Memory B cell (primary cell): ENCODE results near the gene ATG14.

ENCODE experiments used
- ATAC-seq: fragments of 150-1000 bp; cut with Tn5 transposase; 2 replicates; pipeline ENCODE4 v1.10.0; 2021; ENCODE audit warnings: low read depth, mild to moderate bottlenecking, moderate library complexity
- DNase-seq, 2 donors: peaks; one replicate each; pipeline ENCODE4 v3.0.0; 2022; ENCODE audit warnings: low spot score in 2 of 2
- H3K27ac Mint-ChIP-seq: one replicate; pipeline ENCODE4 v1.8.0; 2022; ENCODE audit warnings: mild to moderate bottlenecking, moderate library complexity, mixed read lengths
- H3K27me3 Mint-ChIP-seq: one replicate; pipeline ENCODE4 v1.8.0; 2022; ENCODE audit warnings: mixed read lengths
- H3K36me3 Mint-ChIP-seq: one replicate; pipeline ENCODE4 v1.8.0; 2022; ENCODE audit warnings: mild to moderate bottlenecking, mixed read lengths
- H3K4me1 Mint-ChIP-seq: one replicate; pipeline ENCODE4 v1.8.0; 2022; ENCODE audit warnings: mixed read lengths
- H3K4me3 Mint-ChIP-seq: one replicate; pipeline ENCODE4 v1.8.0; 2022; ENCODE audit warnings: mild to moderate bottlenecking, moderate library complexity, mixed read lengths
- H3K9me3 Mint-ChIP-seq: one replicate; pipeline ENCODE4 v1.8.0; 2022; ENCODE audit warnings: mixed read lengths

Gene ATG14

DNA sequence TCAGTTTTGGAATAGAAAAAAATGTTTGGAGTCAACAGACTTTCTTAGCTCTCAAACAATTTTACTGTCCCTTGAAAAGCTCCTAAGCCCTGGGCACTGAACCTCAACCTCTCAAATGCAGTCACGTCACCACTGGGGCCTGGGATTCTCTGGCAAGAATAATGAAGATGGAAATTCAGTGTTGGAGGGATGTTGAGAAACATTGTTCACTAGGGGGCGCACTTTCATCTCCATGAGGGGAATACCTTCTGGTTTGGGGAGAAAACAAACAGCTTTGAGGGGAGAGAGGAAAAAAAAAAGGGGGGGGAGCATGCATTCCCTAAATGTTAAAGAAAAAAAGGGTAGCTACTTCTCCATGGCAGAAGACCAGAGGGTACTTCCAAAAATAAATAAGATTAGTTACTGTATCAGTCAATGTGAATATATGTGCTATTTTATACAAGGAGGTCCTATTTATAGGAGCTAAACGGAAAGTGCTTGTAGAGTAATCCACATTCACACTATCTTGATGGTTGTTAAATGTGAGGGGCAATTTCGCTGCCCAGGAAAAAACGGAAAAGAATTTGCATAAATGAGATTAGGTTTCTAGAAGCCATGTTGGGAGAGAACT lies 34.6 kb upstream of the ATG14 start:
- ATAC-seq (peak; percentile 56), DNase-seq (peak; percentile 47 to 54)
- no peak overlapping the region for H3K4me3 Mint-ChIP-seq
- H3K27me3 Mint-ChIP-seq, result no peaks in the 10 kb centered on the region
- no peaks in the 10 kb centered on the region for H3K36me3 Mint-ChIP-seq
- no peak overlapping the region for H3K27ac Mint-ChIP-seq
- peaks cover 3% of the 10 kb centered on the region for H3K4me1 Mint-ChIP-seq
- no peaks in the 10 kb centered on the region for H3K9me3 Mint-ChIP-seq

DNA sequence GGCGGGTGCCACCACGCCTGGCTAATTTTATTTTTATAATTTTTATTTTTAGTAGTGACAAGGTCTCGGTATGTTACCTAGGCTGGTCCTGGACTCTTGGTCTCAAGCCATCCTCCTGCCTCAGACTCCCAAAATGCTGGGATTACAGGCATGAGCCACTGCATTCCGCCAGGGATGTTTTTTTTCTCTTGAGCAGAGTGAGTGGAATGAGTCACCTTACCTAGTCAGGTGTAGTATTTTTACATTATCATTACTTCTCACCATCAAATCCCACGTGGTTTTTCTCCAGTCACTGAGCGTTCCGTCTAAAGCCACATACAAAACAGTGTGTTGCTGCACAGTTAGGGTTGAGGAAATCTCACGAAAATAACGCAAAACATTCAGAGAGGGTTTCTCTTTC lies 29.7 kb upstream of the ATG14 start:
- peaks cover 3% of the 10 kb centered on the region for H3K4me1 Mint-ChIP-seq
- no peaks in the 10 kb centered on the region for H3K9me3 Mint-ChIP-seq
- DNase-seq (no peak), ATAC-seq (no peak)
- H3K27ac Mint-ChIP-seq, result no peak overlapping the region
- peaks cover 5% of the 10 kb centered on the region for H3K27me3 Mint-ChIP-seq
- no peaks in the 10 kb centered on the region for H3K36me3 Mint-ChIP-seq
- no peak overlapping the region for H3K4me3 Mint-ChIP-seq

GRCh38 chr14:55440385-55440784 lies 28.8 kb upstream of the ATG14 start, which contains the start of gene TBPL2:
TSS of gene TBPL2 (minus strand) at chr14:55440616. CDS start at chr14:55440449, 167 bp downstream.
- H3K4me3 Mint-ChIP-seq, result no peak within 1 kb of the TSS

GRCh38 chr14:55438066-55438683 lies 26.5 kb upstream of the ATG14 start:
- Mint-ChIP-seq H3K27ac (no peak overlapping the region), H3K4me1 (peaks cover 5% of the 10 kb centered on the region), H3K9me3 (no peaks in the 10 kb centered on the region), H3K27me3 (peaks cover 7% of the 10 kb centered on the region), H3K4me3 (no peak overlapping the region), H3K36me3 (no peaks in the 10 kb centered on the region)
- DNase-seq, result no peak
- ATAC-seq, result peak; percentile 41

More at GRCh38 chr14:55440385-55440784, 28.8 kb upstream of the ATG14 start, which contains the start of gene TBPL2:
- DNase-seq, result no peak
- Mint-ChIP-seq H3K27me3 (peaks cover 7% of the 10 kb centered on the region), H3K9me3 (no peaks in the 10 kb centered on the region), H3K36me3 (no peaks in the 10 kb centered on the region), H3K4me1 (no peaks in the 10 kb centered on the region), H3K27ac (no peak within 1 kb of the TSS)
- ATAC-seq, result no peak

- peaks cover 7% of the 10 kb centered on the region for H3K27me3 Mint-ChIP-seq
- no peak overlapping the region for H3K27ac Mint-ChIP-seq
- no peaks in the 10 kb centered on the region for H3K9me3 Mint-ChIP-seq
- DNase-seq (no peak), ATAC-seq (no peak)
- H3K36me3 Mint-ChIP-seq, result no peaks in the 10 kb centered on the region
- no peak overlapping the region for H3K4me3 Mint-ChIP-seq
- H3K4me1 Mint-ChIP-seq, result peaks cover 5% of the 10 kb centered on the region
Measured at GRCh38 chr14:55436931-55437330, 25.3 kb upstream of the ATG14 start.

DNA sequence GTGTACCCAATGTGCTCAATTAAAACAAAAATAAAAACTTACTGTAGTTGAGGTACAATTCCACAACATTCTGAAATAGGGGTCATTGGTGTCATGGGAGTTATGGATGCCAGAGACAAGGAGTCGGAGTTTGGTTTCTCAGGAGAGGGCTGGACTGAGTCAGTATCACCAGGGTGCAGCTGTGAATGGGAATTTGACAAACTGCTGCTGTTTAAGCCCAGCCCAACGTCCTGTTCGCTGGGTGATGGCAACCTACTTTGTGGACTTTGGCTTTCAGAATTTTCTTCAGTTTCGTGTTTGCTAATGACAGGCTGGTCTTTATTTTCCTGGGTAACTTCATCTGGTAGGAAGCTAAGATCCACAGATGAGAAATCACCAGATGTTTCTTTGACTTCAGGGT lies 24.9 kb upstream of the ATG14 start:
- Mint-ChIP-seq H3K27ac (no peak overlapping the region), H3K4me3 (no peak overlapping the region), H3K27me3 (peaks cover 7% of the 10 kb centered on the region), H3K36me3 (no peaks in the 10 kb centered on the region), H3K9me3 (no peaks in the 10 kb centered on the region), H3K4me1 (peaks cover 5% of the 10 kb centered on the region)
- no peak for DNase-seq
- no peak for ATAC-seq

DNA sequence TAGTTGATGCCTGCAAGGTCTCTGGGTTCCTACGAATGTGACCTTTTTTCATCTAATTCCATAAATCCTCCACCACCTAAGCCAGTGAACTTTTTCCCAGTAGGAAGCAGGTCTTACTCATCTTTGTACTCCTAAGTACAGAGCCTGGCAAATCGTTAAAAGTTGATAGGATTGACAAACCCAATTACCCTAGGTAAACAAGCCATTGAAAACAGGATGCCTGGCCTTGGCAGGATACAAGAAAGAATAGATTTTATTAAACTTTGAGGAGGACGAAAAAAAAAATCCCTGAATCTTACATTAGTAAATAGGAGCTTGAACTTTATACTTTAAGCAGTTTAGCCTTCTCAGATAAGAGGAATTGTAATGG lies 23.2 kb upstream of the ATG14 start:
- H3K9me3 Mint-ChIP-seq, result no peaks in the 10 kb centered on the region
- H3K27ac Mint-ChIP-seq, result no peak overlapping the region
- DNase-seq (no peak), ATAC-seq (no peak)
- peaks cover 7% of the 10 kb centered on the region for H3K27me3 Mint-ChIP-seq
- no peaks in the 10 kb centered on the region for H3K36me3 Mint-ChIP-seq
- H3K4me1 Mint-ChIP-seq, result peaks cover 7% of the 10 kb centered on the region
- no peak overlapping the region for H3K4me3 Mint-ChIP-seq

DNA sequence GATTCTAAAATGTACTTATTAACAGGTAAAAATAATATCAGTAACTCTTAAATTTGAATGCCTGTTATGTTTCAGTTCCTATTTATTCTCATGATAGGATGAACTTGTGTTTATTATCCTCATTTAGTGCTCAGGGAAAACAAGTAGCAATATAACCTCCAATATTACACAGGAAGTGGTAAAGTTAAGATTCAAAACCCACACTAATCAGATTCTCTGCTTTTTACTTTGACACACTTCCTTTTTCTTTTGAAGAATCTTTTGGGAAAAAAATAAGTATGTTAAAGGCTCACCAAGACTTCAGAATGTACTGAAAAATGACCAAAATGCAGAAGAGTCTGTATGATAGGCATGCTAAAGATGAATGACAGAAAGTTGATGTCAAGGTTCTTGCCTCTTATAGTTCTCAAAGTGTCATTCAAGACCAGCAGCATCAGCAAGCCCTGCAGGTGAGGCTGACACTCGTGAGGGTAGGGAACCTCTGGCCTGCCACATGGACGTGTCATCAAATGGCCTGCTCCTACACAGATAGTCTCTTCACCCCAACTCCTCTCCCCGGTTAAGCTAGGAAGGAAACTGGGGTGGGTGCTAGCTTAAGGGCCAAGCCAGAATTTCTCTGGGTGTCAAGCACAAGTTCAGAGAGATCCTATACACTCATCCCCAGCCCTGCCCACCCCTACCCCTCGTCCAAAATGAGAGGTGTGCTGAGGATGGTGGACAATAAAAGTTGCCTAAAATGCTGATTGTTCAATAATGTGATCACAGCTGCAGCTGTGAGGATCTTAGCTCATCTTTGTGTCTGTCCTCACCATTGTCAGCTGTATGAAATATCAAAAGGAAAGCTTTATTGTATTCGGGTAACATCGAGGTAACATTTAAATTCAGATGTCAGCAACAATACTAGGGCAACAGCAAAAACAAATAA lies 22.5 kb upstream of the ATG14 start:
- no peaks in the 10 kb centered on the region for H3K9me3 Mint-ChIP-seq
- no peak for DNase-seq
- no peak for ATAC-seq
- no peak overlapping the region for H3K27ac Mint-ChIP-seq
- H3K36me3 Mint-ChIP-seq, result no peaks in the 10 kb centered on the region
- H3K4me1 Mint-ChIP-seq, result peaks cover 8% of the 10 kb centered on the region
- no peak overlapping the region for H3K4me3 Mint-ChIP-seq
- peaks cover 7% of the 10 kb centered on the region for H3K27me3 Mint-ChIP-seq

GRCh38 chr14:55432628-55433027 lies 21.0 kb upstream of the ATG14 start:
- Mint-ChIP-seq H3K27ac (no peak overlapping the region), H3K36me3 (no peaks in the 10 kb centered on the region), H3K4me3 (no peak overlapping the region), H3K4me1 (peaks cover 8% of the 10 kb centered on the region), H3K27me3 (peaks cover 4% of the 10 kb centered on the region), H3K9me3 (no peaks in the 10 kb centered on the region)
- no peak for DNase-seq
- no peak for ATAC-seq

DNA sequence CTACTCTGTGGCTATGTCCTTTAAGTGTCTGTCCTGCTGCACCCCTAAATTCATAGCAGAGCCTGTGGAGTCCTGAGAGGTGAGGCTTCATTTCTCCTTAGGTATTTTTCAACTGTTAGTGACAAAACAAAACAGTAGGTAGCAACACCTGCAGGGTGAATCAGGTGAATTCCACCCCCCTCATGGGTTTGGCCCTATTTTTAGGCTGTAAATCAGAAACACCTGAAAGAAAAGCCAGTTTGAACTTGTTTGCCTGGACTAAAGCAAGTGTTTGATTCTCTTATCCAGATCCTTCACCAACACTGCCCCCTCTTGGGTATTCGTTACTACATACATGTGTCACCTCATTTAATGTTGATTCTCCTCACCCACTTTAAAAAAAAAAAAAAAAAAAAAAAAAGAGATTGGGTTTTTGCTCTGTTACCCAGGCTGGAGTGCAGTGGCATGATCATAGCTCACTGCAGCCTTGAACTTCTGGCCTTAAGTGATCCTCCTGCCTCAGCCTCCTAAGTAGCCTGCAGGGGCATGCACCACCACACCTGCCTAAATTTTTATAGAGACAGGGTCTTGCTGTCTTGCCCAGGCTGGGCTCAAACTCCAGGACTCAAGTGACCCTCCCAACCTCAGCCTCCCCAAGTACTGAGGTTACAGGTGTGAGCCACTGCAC lies 18.5 kb upstream of the ATG14 start:
- Mint-ChIP-seq H3K27ac (no peak overlapping the region), H3K4me3 (no peak overlapping the region), H3K36me3 (no peaks in the 10 kb centered on the region)

GRCh38 chr14:55427439-55427838 lies 15.8 kb upstream of the ATG14 start:
- ATAC-seq (no peak), DNase-seq (no peak)
- H3K4me3 Mint-ChIP-seq, result no peak overlapping the region
- peaks cover 3% of the 10 kb centered on the region for H3K4me1 Mint-ChIP-seq
- H3K27me3 Mint-ChIP-seq, result peaks cover 1% of the 10 kb centered on the region
- no peaks in the 10 kb centered on the region for H3K36me3 Mint-ChIP-seq
- H3K9me3 Mint-ChIP-seq, result no peaks in the 10 kb centered on the region
- no peak overlapping the region for H3K27ac Mint-ChIP-seq

More for the DNA sequence above, 18.5 kb upstream of the ATG14 start:
- Mint-ChIP-seq H3K27me3 (peaks cover 1% of the 10 kb centered on the region), H3K9me3 (no peaks in the 10 kb centered on the region), H3K4me1 (peaks cover 8% of the 10 kb centered on the region)
- peak in 1 of 2 donors; percentile 18 for DNase-seq
- peak; percentile 87 for ATAC-seq

GRCh38 chr14:55426891-55427290 lies 15.3 kb upstream of the ATG14 start:
- no peak for DNase-seq
- Mint-ChIP-seq H3K27me3 (peaks cover 3% of the 10 kb centered on the region), H3K4me1 (peaks cover 3% of the 10 kb centered on the region), H3K4me3 (no peak overlapping the region), H3K27ac (no peak overlapping the region), H3K9me3 (no peaks in the 10 kb centered on the region), H3K36me3 (no peaks in the 10 kb centered on the region)
- no peak for ATAC-seq

GRCh38 chr14:55425091-55425490 lies 13.5 kb upstream of the ATG14 start:
- no peaks in the 10 kb centered on the region for H3K36me3 Mint-ChIP-seq
- no peak overlapping the region for H3K4me3 Mint-ChIP-seq
- H3K27me3 Mint-ChIP-seq, result peaks cover 4% of the 10 kb centered on the region
- H3K9me3 Mint-ChIP-seq, result no peaks in the 10 kb centered on the region
- peaks cover 3% of the 10 kb centered on the region for H3K4me1 Mint-ChIP-seq
- ATAC-seq (no peak), DNase-seq (no peak)
- H3K27ac Mint-ChIP-seq, result no peak overlapping the region

DNA sequence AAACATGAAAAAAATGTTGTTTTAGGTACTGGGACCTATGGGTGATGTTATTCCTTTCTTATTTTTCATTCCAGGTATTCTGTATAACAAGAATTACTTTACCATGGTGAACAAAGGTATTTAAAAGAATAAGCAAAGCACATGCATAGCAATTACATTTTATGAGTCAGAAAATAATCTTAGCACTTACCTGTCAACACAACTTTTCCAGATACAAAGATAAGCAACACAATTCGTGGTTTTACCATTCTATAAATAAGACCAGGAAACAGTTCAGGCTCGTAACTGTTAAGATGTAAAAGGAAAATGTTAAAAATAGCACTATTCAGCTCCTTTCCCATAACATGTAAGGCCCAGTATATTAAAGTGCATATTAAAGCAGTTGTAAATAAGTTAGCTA lies 12.3 kb upstream of the ATG14 start:
- H3K27ac Mint-ChIP-seq, result no peak overlapping the region
- H3K4me1 Mint-ChIP-seq, result no peaks in the 10 kb centered on the region
- peaks cover 4% of the 10 kb centered on the region for H3K27me3 Mint-ChIP-seq
- DNase-seq, result no peak
- ATAC-seq, result no peak
- H3K9me3 Mint-ChIP-seq, result no peaks in the 10 kb centered on the region
- H3K4me3 Mint-ChIP-seq, result no peak overlapping the region
- H3K36me3 Mint-ChIP-seq, result no peaks in the 10 kb centered on the region
